Loucy (cell line): ENCODE data around the gene PAPSS2.
A peak's percentile ranks its signal among the peaks of the same experiment; 100 is the strongest.
"Not testable (repeated sequence)": the region's sequence is repeated elsewhere in the genome, so short reads cannot be mapped to it uniquely, and the experiment has no call there.

Experiments
- H2AFZ ChIP-seq: fragments of 200-600 bp; sonication (generic); 2 replicates; pipeline ENCODE4 v1.6.0; 2016; ENCODE audit warnings: antibody characterized with exemption, mild to moderate bottlenecking, low read length, moderate library complexity
- H3F3A ChIP-seq: fragments of 200-600 bp; 2 replicates; pipeline ENCODE4 v1.6.0; 2016; ENCODE audit warnings: antibody characterized with exemption, low read depth, mild to moderate bottlenecking
- H3K27me3 ChIP-seq: fragments of 200-600 bp; sonication (generic); 2 replicates; pipeline ENCODE4 v1.6.1; 2014; ENCODE audit warnings: low read length, mild to moderate bottlenecking; ENCODE audit not compliant: insufficient read depth, poor library complexity, severe bottlenecking
- H3K36me3 ChIP-seq: fragments of 200-600 bp; sonication (generic); 2 replicates; pipeline ENCODE4 v1.6.1; 2016; ENCODE audit warnings: low read length; ENCODE audit not compliant: insufficient read depth
- H3K4me1 ChIP-seq: fragments of 200-600 bp; sonication (generic); 2 replicates; pipeline ENCODE4 v1.5.1; 2014; ENCODE audit warnings: low read length, mild to moderate bottlenecking; ENCODE audit not compliant: insufficient read depth, poor library complexity, severe bottlenecking
- H3K4me2 ChIP-seq: fragments of 200-600 bp; sonication (generic); 2 replicates; pipeline ENCODE4 v1.6.0; 2014; ENCODE audit warnings: antibody characterized with exemption, low read length, low read depth, mild to moderate bottlenecking; ENCODE audit not compliant: poor library complexity, severe bottlenecking
- H3K4me3 ChIP-seq: fragments of 200-600 bp; sonication (generic); 2 replicates; pipeline ENCODE4 v1.5.1; 2014; ENCODE audit warnings: low read length, mild to moderate bottlenecking, mixed read lengths; ENCODE audit not compliant: poor library complexity, severe bottlenecking
- H3K79me2 ChIP-seq: fragments of 200-600 bp; sonication (generic); 2 replicates; pipeline ENCODE4 v1.6.1; 2014; ENCODE audit warnings: low read length; ENCODE audit not compliant: insufficient read depth
- H3K9ac ChIP-seq: fragments of 200-600 bp; sonication (generic); 2 replicates; pipeline ENCODE4 v1.6.0; 2014; ENCODE audit warnings: mild to moderate bottlenecking, low read depth, low read length, moderate library complexity; ENCODE audit not compliant: poor library complexity, severe bottlenecking
- H3K9me2 ChIP-seq: fragments of 200-600 bp; sonication (generic); replicated peaks from 2 replicates; pipeline ENCODE4 v1.6.1; 2016; ENCODE audit warnings: low read depth, low read length, mixed read lengths
- H3K9me3 ChIP-seq: fragments of 200-600 bp; sonication (generic); 2 replicates; pipeline ENCODE4 v1.6.1; 2014; ENCODE audit warnings: mild to moderate bottlenecking, antibody characterized with exemption, low read length, low read depth; ENCODE audit not compliant: insufficient read depth
- H4K20me1 ChIP-seq: fragments of 200-600 bp; sonication (generic); 2 replicates; pipeline ENCODE4 v1.6.0; 2014; ENCODE audit warnings: antibody characterized with exemption, low read length, mild to moderate bottlenecking; ENCODE audit not compliant: insufficient read depth, poor library complexity, severe bottlenecking
- EZH2phosphoT487 ChIP-seq: fragments of 200-600 bp; IDR thresholded peaks from 2 replicates; pipeline ENCODE4 v1.6.1; 2018; ENCODE audit warnings: antibody characterized with exemption, mild to moderate bottlenecking, moderate library complexity, borderline replicate concordance
- TF ChIP-seq, protein P1 (sequence below): fragments of 200-600 bp; sonication (generic); conservative IDR thresholded peaks from 2 replicates; pipeline ENCODE4 v1.5.1; 2014; ENCODE audit warnings: mild to moderate bottlenecking, antibody characterized with exemption, low read length

Gene PAPSS2

DNA sequence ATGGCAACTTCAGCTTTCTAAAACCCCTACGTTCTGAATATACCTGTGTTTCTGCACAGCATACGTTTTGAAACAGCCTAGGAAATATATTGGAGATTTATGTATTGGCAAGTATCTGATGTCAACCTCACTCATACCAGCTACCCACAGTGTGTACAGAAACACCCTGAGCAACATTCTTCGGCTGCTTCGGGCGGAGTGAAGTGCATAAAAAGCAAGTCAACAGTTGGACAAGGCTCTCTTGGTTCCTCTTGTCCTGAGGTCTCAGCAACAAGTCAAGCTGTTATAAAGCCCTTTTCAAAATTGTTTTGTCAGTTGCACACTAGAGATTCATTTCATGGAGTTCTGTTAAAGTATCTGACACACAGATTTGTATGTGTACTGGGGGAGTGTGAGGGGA lies 40.0 kb upstream of the PAPSS2 start:
- no peaks in the 10 kb centered on the region for H3K9me2 ChIP-seq
- H3K4me1 ChIP-seq = no peaks in the 10 kb centered on the region
- H3K9me3 ChIP-seq = no peaks in the 10 kb centered on the region
- no peak overlapping the region for H3K9ac ChIP-seq
- H3K27me3 ChIP-seq = no peaks in the 10 kb centered on the region
- no peaks in the 10 kb centered on the region for H3K79me2 ChIP-seq
- H3K36me3 ChIP-seq = no peaks in the 10 kb centered on the region
- no peaks in the 10 kb centered on the region for H4K20me1 ChIP-seq
- TF ChIP-seq, protein P1, sequence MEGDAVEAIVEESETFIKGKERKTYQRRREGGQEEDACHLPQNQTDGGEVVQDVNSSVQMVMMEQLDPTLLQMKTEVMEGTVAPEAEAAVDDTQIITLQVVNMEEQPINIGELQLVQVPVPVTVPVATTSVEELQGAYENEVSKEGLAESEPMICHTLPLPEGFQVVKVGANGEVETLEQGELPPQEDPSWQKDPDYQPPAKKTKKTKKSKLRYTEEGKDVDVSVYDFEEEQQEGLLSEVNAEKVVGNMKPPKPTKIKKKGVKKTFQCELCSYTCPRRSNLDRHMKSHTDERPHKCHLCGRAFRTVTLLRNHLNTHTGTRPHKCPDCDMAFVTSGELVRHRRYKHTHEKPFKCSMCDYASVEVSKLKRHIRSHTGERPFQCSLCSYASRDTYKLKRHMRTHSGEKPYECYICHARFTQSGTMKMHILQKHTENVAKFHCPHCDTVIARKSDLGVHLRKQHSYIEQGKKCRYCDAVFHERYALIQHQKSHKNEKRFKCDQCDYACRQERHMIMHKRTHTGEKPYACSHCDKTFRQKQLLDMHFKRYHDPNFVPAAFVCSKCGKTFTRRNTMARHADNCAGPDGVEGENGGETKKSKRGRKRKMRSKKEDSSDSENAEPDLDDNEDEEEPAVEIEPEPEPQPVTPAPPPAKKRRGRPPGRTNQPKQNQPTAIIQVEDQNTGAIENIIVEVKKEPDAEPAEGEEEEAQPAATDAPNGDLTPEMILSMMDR = no peak
- TF ChIP-seq EZH2phosphoT487 = no peak
- no peak overlapping the region for H2AFZ ChIP-seq
- H3K4me2 ChIP-seq = no peak overlapping the region
- H3K4me3 ChIP-seq = no peak overlapping the region
- no peaks in the 10 kb centered on the region for H3F3A ChIP-seq

DNA sequence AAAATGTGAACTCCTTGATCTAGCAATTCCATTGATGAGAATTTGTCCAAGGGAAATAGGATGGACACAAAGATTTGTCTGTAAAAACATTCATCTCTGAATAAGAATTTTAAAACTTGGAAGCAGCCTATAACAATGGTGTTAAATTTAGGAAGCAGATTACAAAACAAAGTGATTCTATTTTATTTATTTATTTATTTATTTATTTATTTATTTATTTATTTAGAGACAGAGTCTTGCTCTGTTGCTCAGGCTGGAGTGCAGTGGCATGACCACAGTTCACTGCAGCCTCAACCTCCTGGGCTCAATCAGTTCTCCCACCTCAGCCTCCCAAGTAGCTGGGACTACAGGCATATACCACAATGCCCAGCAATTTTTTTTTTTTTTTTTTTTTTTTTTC lies 38.2 kb upstream of the PAPSS2 start:
- not testable (repeated sequence) for H3K9me2 ChIP-seq, H3K9ac ChIP-seq, H3K4me2 ChIP-seq, H3K27me3 ChIP-seq, H3K4me1 ChIP-seq, H3K79me2 ChIP-seq, H3K36me3 ChIP-seq, H3K9me3 ChIP-seq, H2AFZ ChIP-seq, H3F3A ChIP-seq, H4K20me1 ChIP-seq, H3K4me3 ChIP-seq

DNA sequence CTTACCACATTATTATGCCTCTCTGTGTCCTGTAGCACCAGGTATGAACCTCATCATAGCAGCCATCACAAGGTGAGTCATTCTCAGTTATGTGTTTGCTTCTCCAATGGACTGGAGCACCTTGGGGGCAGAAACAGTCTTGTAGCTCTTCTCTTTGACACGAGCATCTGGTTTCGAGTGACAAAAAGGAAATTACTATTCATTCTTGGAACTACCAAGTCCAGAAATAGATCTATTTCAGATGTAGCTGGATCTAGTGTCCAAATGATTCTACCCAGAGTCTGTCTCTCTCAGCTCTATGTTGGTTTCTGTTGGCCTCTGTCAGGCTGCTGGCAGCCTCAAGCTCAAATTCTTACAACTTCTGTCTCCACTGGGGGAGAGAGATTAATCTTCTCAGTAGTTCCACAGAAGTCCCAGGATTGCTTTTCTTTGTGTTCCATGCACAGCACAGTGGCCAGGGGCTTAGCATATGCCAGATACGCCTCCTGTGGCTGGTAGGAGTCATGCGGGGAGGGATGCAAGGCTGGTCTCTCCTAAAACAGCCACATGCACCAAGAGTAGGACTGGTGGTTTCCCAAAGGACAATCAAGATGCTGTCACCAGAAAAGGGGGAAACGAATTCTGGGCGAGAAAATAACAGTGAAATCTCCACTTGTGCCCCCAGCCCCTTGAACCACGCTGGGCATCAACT lies 37.2 kb upstream of the PAPSS2 start:
- no peaks in the 10 kb centered on the region for H3K4me1 ChIP-seq
- no peak overlapping the region for H2AFZ ChIP-seq
- no peaks in the 10 kb centered on the region for H3K9me2 ChIP-seq
- no peak overlapping the region for H3K4me2 ChIP-seq
- TF ChIP-seq, protein P1 = peak; percentile 48
- TF ChIP-seq EZH2phosphoT487 = no peak
- no peaks in the 10 kb centered on the region for H4K20me1 ChIP-seq
- no peak overlapping the region for H3K9ac ChIP-seq
- H3K79me2 ChIP-seq = no peaks in the 10 kb centered on the region
- no peak overlapping the region for H3K4me3 ChIP-seq
- H3K36me3 ChIP-seq = no peaks in the 10 kb centered on the region
- H3F3A ChIP-seq = no peaks in the 10 kb centered on the region
- H3K9me3 ChIP-seq = no peaks in the 10 kb centered on the region
- no peaks in the 10 kb centered on the region for H3K27me3 ChIP-seq

DNA sequence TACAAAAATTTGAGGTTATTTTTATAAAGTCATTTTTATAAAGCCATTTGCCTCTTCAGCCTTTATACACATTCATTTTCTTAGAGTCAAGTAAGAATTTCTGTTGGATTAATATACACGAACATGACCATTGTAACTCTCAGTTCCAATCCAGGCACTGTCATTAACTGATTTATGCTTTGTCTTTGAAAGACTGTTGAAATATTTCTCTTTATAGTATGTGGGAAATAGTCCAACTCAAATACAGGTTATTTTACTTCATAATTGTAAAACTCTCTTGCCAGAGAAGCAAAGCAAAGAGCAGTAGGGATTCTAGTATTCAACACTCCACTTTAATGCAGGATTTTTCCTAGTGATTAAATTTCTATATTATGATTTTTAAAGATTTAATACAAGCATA lies 36.5 kb upstream of the PAPSS2 start:
- no peaks in the 10 kb centered on the region for H3K9me3 ChIP-seq
- H3K27me3 ChIP-seq = no peaks in the 10 kb centered on the region
- no peaks in the 10 kb centered on the region for H4K20me1 ChIP-seq
- no peaks in the 10 kb centered on the region for H3K9me2 ChIP-seq
- H3K4me3 ChIP-seq = no peak overlapping the region
- H3K36me3 ChIP-seq = no peaks in the 10 kb centered on the region
- TF ChIP-seq EZH2phosphoT487 = no peak
- TF ChIP-seq, protein P1 = no peak
- H3F3A ChIP-seq = no peaks in the 10 kb centered on the region
- H3K4me1 ChIP-seq = no peaks in the 10 kb centered on the region
- H3K4me2 ChIP-seq = no peak overlapping the region
- H3K79me2 ChIP-seq = no peaks in the 10 kb centered on the region
- no peak overlapping the region for H2AFZ ChIP-seq
- no peak overlapping the region for H3K9ac ChIP-seq
